ENCODE measurements around the gene CAMK4.

The CAMK4 gene

GRCh38 chr5:111198281-111198966, 25.8 kb upstream of the CAMK4 start:
- DNase-seq (ENCODE audit: low read depth), result no peak
- no peak overlapping the region for H3K4me3 ChIP-seq (ENCODE audit: control insufficient read depth, low read depth, low read length)
- no peak for TF ChIP-seq CTCF (conservative IDR thresholded peaks at IDR 0.05; ENCODE audit: control insufficient read depth, insufficient read depth, low read depth, low read length)

- TF ChIP-seq CTCF (conservative IDR thresholded peaks at IDR 0.05; ENCODE audit: control insufficient read depth, insufficient read depth, low read depth, low read length), result no peak
- H3K4me3 ChIP-seq (ENCODE audit: control insufficient read depth, low read depth, low read length), result no peak overlapping the region
Observed at GRCh38 chr5:111200828-111201227, 23.4 kb upstream of the CAMK4 start.

GRCh38 chr5:111201705-111202104, 22.5 kb upstream of the CAMK4 start:
- H3K4me3 ChIP-seq (ENCODE audit: control insufficient read depth, low read depth, low read length), result no peak overlapping the region
- no peak for DNase-seq (ENCODE audit: low read depth)
- no peak for TF ChIP-seq CTCF (conservative IDR thresholded peaks at IDR 0.05; ENCODE audit: control insufficient read depth, insufficient read depth, low read depth, low read length)

More at GRCh38 chr5:111200828-111201227, 23.4 kb upstream of the CAMK4 start:
- DNase-seq (ENCODE audit: low read depth), result no peak

- no peak overlapping the region for H3K4me3 ChIP-seq (ENCODE audit: control insufficient read depth, low read depth, low read length)
- DNase-seq (ENCODE audit: low read depth), result no peak
- no peak for TF ChIP-seq CTCF (conservative IDR thresholded peaks at IDR 0.05; ENCODE audit: control insufficient read depth, insufficient read depth, low read depth, low read length)
Observed at GRCh38 chr5:111211341-111211740, 12.8 kb upstream of the CAMK4 start.

GRCh38 chr5:111214052-111214742, 10.0 kb upstream of the CAMK4 start:
- no peak overlapping the region for H3K4me3 ChIP-seq (ENCODE audit: control insufficient read depth, low read depth, low read length)
- DNase-seq (ENCODE audit: low read depth), result no peak
- no peak for TF ChIP-seq CTCF (conservative IDR thresholded peaks at IDR 0.05; ENCODE audit: control insufficient read depth, insufficient read depth, low read depth, low read length)

- no peak for TF ChIP-seq CTCF (conservative IDR thresholded peaks at IDR 0.05; ENCODE audit: control insufficient read depth, insufficient read depth, low read depth, low read length)
- no peak for DNase-seq (ENCODE audit: low read depth)
- H3K4me3 ChIP-seq (ENCODE audit: control insufficient read depth, low read depth, low read length), result no peak overlapping the region
Observed at GRCh38 chr5:111215971-111216370, 8.2 kb upstream of the CAMK4 start.

Data from fibroblast of mammary gland (primary cell).